Breast epithelium (tissue), 4 donors: ENCODE results near the gene SRSF5. TPM values are rescaled to one million over a fixed set of nuclear protein-coding genes. Genes with fewer than 3 reads are reported as not detected.

ENCODE experiments used
- DNase-seq, 2 donors: peaks; one replicate each; pipeline ENCODE4 v3.0.0-alpha.2; 2019; ENCODE audit warnings: low spot score in 2 of 2
- H3K27ac ChIP-seq, 2 donors: fragments of 200-600 bp; sonication (generic) in 1 of 2; one replicate each; pipeline ENCODE4 v1.5.1; 2016 to 2019; ENCODE audit warnings: mild to moderate bottlenecking in 1 of 2
- H3K27me3 ChIP-seq, 2 donors: fragments of 200-600 bp; sonication (generic) in 1 of 2; one replicate each; pipeline versions ENCODE4 v1.5.1 to v1.6.0; 2017 to 2019; ENCODE audit warnings: control low read depth in 1 of 2, mild to moderate bottlenecking in 1 of 2
- H3K36me3 ChIP-seq: fragments of 200-600 bp; one replicate; pipeline ENCODE4 v1.5.1; 2019
- H3K4me1 ChIP-seq, 2 donors: fragments of 200-600 bp; sonication (generic); one replicate each; pipeline ENCODE4 v1.5.1; 2016 to 2019; ENCODE audit warnings: control low read depth in 1 of 2
- H3K4me3 ChIP-seq, 3 donors: fragments of 200-600 bp; sonication (generic); 1 replicate in 2 of 3; 2 replicates in 1 of 3; pipeline ENCODE4 v1.5.1; 2016 to 2019; ENCODE audit warnings: mild to moderate bottlenecking in 3 of 3, moderate library complexity in 2 of 3
- H3K9me3 ChIP-seq, 2 donors: fragments of 200-600 bp; sonication (generic) in 1 of 2; one replicate each; pipeline ENCODE4 v1.5.1; 2016 to 2019; ENCODE audit warnings: control low read depth in 1 of 2
- CTCF ChIP-seq, 3 donors: fragments of 450-650 bp; IDR thresholded peaks; one replicate each; pipeline ENCODE4 v1.5.1; 2016 to 2017; ENCODE audit warnings: antibody characterized with exemption in 3 of 3, mild to moderate bottlenecking in 3 of 3, moderate library complexity in 3 of 3
- POLR2A ChIP-seq: fragments of 450-650 bp; IDR thresholded peaks from one replicate; pipeline ENCODE4 v1.6.1; 2016; ENCODE audit warnings: antibody characterized with exemption, mild to moderate bottlenecking, moderate library complexity
- POLR2AphosphoS5 ChIP-seq, 3 donors: sonication (generic); formaldehyde crosslinking; IDR thresholded peaks; one replicate each; pipeline ENCODE4 v1.6.1; 2017; ENCODE audit warnings: antibody characterized with exemption in 3 of 3
- intact Hi-C: fragments of 100-400 bp; cut with DNase I; formaldehyde crosslinking; loops from one replicate; pipeline ENCODE4 v1.15.1; 2023; ENCODE audit warnings: low total_unique reads
- total RNA-seq, 3 donors: library from RNA; depleted of rRNA; stranded (reverse); fragments of >200 nt; gene quantifications; one replicate each; pipeline ENCODE4 v1.1.0, GENCODE V29; 2016

Gene SRSF5
- total RNA-seq, 3 donors from 2014 or later = 411 to 543 (median 424) TPM

GRCh38 chr14:69789118-69789640, 22.2 kb downstream of the SRSF5 start:
- no peak for TF ChIP-seq POLR2AphosphoS5 (IDR thresholded peaks at IDR 0.05)
- no peak for TF ChIP-seq CTCF (IDR thresholded peaks at IDR 0.05)
- no peak for DNase-seq
- H3K4me3 ChIP-seq = no peak overlapping the region
- H3K4me1 ChIP-seq = no peaks in the 10 kb centered on the region
- H3K27me3 ChIP-seq = no peaks in the 10 kb centered on the region
- no peak overlapping the region for H3K27ac ChIP-seq
- intact Hi-C loops = loop anchor here (10.0 kb wide), 1 partner anchor 1706 kb away; no protein-coding TSS in a partner anchor
- H3K9me3 ChIP-seq = no peaks in the 10 kb centered on the region
- no peaks in the 10 kb centered on the region for H3K36me3 ChIP-seq

- TF ChIP-seq POLR2A = no peak
- no peak for TF ChIP-seq POLR2AphosphoS5 (IDR thresholded peaks at IDR 0.05)
- TF ChIP-seq CTCF (IDR thresholded peaks at IDR 0.05) = no peak
- Histone ChIP-seq H3K4me3 (no peak overlapping the region), H3K36me3 (no peaks in the 10 kb centered on the region), H3K4me1 (no peaks in the 10 kb centered on the region), H3K9me3 (no peaks in the 10 kb centered on the region), H3K27me3 (no peaks in the 10 kb centered on the region), H3K27ac (no peak overlapping the region)
- intact Hi-C loops = no loop called here
- no peak for DNase-seq
These were observed 26.0 kb downstream of the SRSF5 start for GRCh38 chr14:69792887-69793421.

GRCh38 chr14:69794791-69795190, 27.8 kb downstream of the SRSF5 start:
- Histone ChIP-seq H3K27me3 (no peaks in the 10 kb centered on the region), H3K27ac (no peak overlapping the region), H3K4me1 (no peaks in the 10 kb centered on the region), H3K4me3 (no peak overlapping the region), H3K36me3 (no peaks in the 10 kb centered on the region), H3K9me3 (no peaks in the 10 kb centered on the region)
- TF ChIP-seq CTCF (IDR thresholded peaks at IDR 0.05) = no peak
- TF ChIP-seq POLR2A = no peak
- TF ChIP-seq POLR2AphosphoS5 (IDR thresholded peaks at IDR 0.05) = no peak
- intact Hi-C loops = no loop called here
- no peak for DNase-seq

GRCh38 chr14:69795691-69796090, 28.7 kb downstream of the SRSF5 start:
- no peak for DNase-seq
- H3K4me3 ChIP-seq = no peak overlapping the region
- no peaks in the 10 kb centered on the region for H3K27me3 ChIP-seq
- no peaks in the 10 kb centered on the region for H3K4me1 ChIP-seq
- no peaks in the 10 kb centered on the region for H3K36me3 ChIP-seq
- H3K27ac ChIP-seq = no peak overlapping the region
- no peaks in the 10 kb centered on the region for H3K9me3 ChIP-seq
- no peak for TF ChIP-seq CTCF (IDR thresholded peaks at IDR 0.05)
- no peak for TF ChIP-seq POLR2A
- no peak for TF ChIP-seq POLR2AphosphoS5 (IDR thresholded peaks at IDR 0.05)
- intact Hi-C loops = no loop called here

GRCh38 chr14:69796797-69797500, 30.0 kb downstream of the SRSF5 start, which contains the start of gene SLC10A1:
Gene SLC10A1 (minus strand): TSS chr14:69797241. CDS start chr14:69797155, 86 bp downstream.
- intact Hi-C loops = no loop called here
- TF ChIP-seq POLR2A (no peak), CTCF (IDR thresholded peaks at IDR 0.05) (no peak), POLR2AphosphoS5 (IDR thresholded peaks at IDR 0.05) (no peak)
- Histone ChIP-seq H3K36me3 (no peaks in the 10 kb centered on the region), H3K27me3 (no peaks in the 10 kb centered on the region), H3K9me3 (no peaks in the 10 kb centered on the region), H3K4me1 (no peaks in the 10 kb centered on the region), H3K27ac (no peak within 1 kb of the TSS), H3K4me3 (no peak within 1 kb of the TSS)
- DNase-seq = no peak
